VCaP (cell line): ENCODE measurements around the gene CHEK2.
"Not testable (repeated sequence)": the region's sequence is repeated elsewhere in the genome, so short reads cannot be mapped to it uniquely, and the experiment has no call there.

Source experiments
- H3K27ac ChIP-seq: fragments of 450-650 bp; 2 replicates; pipeline ENCODE4 v1.5.1; 2017
- CTCF ChIP-seq: fragments of 450-650 bp; conservative IDR thresholded peaks from 2 replicates; pipeline ENCODE4 v1.5.1; 2017; ENCODE audit warnings: mild to moderate bottlenecking, moderate library complexity

Gene CHEK2

GRCh38 chr22:28761449-28761755 is 19.8 kb upstream of the CHEK2 start:
- H3K27ac ChIP-seq, result no peak overlapping the region
- TF ChIP-seq CTCF, result no peak

DNA sequence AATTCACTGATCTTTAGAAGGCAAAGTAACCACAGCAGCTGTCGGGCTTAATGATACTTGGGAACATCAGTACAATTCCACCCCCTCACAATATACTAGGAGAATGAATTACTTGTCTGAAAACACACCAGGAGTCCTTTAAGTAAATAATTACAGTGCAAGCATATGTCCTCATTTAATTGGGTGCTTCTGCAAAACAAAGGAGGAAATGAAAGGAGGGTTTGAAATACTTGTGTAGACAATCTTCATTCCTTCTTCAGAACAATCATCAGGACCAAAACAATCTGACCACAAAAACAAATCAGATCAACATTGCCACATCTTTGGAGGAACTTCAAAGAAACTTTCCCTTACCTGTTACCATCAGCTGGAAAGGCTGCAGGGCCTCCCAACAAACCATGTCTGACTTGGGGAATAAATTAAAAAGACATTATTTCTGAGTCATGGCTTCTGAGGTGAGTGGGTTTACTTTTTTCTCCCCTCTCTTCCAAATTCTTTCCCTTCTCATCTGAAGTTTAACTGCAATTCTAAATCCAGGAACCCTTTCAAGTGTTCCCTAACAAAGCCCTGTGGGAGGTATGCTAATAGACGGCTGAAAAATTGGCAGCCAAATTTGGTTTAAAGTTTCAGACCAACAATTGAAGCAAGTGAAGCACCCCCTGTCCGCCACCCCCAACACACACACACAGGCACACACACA is 18.4 kb upstream of the CHEK2 start:
- H3K27ac ChIP-seq, result peak overlapping the region; percentile 35
- no peak for TF ChIP-seq CTCF

GRCh38 chr22:28754512-28754911 is 12.9 kb upstream of the CHEK2 start:
- H3K27ac ChIP-seq, result not testable (repeated sequence)

DNA sequence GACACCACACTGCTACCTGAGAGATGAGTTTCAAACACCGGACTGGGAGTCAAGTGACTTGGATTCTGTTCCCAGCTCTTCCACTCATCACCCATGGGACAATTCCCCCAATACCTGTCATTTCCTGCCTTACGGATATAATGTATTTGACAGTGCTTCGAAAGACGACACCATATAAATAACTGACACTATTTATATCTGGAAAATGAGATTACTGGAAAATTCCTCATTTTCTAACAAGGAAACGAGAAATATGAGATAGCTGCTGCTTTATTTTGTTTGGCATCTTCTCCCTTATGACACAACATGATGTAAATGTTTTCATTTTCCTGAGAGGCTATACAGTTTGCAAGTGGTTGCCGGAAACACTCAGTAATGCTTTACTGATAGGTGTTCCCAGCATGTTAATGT is 8.9 kb upstream of the CHEK2 start:
- no peak for TF ChIP-seq CTCF
- no peak overlapping the region for H3K27ac ChIP-seq

DNA sequence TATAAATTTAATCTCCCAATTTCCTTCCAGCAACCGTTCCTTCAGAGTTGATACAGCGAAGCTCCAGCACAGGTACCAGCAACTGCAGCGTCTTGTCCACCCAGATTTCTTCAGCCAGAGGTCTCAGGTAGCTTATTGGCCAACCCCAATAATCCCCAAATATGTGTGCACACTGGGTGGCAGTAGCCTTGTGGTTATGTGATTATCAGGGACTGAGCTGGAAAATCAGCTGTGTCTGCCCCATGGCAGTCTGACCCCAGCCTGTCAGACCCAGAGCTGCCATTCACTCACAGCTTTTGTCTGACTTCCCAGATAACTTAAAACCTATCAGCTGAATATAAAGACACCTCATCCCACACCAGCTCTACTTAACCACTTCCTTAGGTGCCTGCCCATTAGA is 2.2 kb upstream of the CHEK2 start:
- peak overlapping the region; percentile 91; the same call in 1 of the 2 replicates for H3K27ac ChIP-seq
- TF ChIP-seq CTCF, result no peak

DNA sequence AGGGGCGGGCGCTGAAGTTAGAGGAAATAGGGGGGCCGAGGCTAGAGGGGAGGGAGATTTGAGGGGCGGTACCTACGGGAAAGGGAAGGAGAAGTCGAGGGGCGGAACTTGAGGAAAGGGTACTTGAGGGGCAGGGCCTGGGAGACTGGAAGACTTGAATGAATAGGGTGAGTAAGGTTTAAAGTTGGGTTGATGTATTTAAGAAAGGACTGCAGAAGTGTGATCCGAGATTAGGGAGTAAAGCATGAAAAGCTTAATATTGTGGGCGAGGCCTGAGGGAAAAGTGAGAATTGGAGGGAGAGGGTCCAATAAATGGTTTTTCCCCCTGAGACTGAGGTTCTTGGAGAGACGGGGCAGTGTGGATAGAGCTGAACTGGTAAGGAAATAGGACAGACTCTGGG is 942 bp upstream of the CHEK2 start:
- TF ChIP-seq CTCF, result no peak
- peak overlapping the region; percentile 91 for H3K27ac ChIP-seq

GRCh38 chr22:28741200-28741784 is 328 bp downstream of the CHEK2 start:
- peak overlapping the region; percentile 91 for H3K27ac ChIP-seq
- TF ChIP-seq CTCF, result no peak

DNA sequence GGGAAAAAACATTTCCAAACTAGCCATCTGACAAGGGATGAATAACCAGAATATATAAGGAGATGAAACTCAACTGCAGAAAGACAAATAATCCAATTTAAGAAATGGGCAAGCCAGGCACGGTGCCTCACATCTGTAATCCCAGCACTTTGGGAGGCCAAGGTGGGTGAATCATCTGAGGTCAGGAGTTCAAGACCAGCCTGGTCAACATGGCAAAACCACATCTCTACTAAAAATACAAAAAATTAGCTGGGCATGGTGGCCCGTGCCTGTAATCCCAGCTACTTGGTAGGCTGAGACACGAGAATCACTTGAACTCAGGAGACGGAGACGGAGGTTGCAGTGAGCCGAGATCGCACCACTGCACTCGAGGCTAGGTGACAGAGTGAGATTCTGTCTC is 2.7 kb downstream of the CHEK2 start:
- not testable (repeated sequence) for H3K27ac ChIP-seq
